Keratinocyte (primary cell): ENCODE results near the gene CBFA2T3. TPM values are rescaled to one million over a fixed set of nuclear protein-coding genes. Genes with fewer than 3 reads are reported as not detected.

ENCODE experiments used
- DNase-seq: peaks from one replicate; pipeline ENCODE4 v3.0.0-alpha.2; 2011; ENCODE audit warnings: low read depth, missing footprints, low spot score
- FAIRE-seq: peaks from 2 replicates; lab custom pipeline; 2011; peaks lifted over from hg19 to GRCh38; lab: Jason Lieb, UNC
- H2AFZ ChIP-seq: 2 replicates; pipeline ENCODE4 v1.6.0; 2012; ENCODE audit warnings: low read length, control low read depth, inconsistent platforms; ENCODE audit not compliant: control insufficient read depth
- H3K27ac ChIP-seq: 2 replicates; pipeline ENCODE4 v1.5.1; 2011; ENCODE audit warnings: low read length; ENCODE audit not compliant: control insufficient read depth, insufficient read depth
- H3K27me3 ChIP-seq: 3 replicates; pipeline ENCODE4 v1.6.0; 2011; ENCODE audit warnings: low read length; ENCODE audit not compliant: control insufficient read depth, insufficient read depth; ENCODE audit errors: extremely low read depth
- H3K36me3 ChIP-seq, 2 experiments: 2 replicates in 1 of 2; 3 replicates in 1 of 2; pipeline ENCODE4 v1.5.1; 2011; ENCODE audit warnings: low read length in 2 of 2, mild to moderate bottlenecking in 1 of 2; ENCODE audit not compliant: control insufficient read depth in 2 of 2, insufficient read depth in 2 of 2; ENCODE audit errors: extremely low read depth in 1 of 2
- H3K4me1 ChIP-seq: 3 replicates; pipeline ENCODE4 v1.5.1; 2011; ENCODE audit warnings: low read length; ENCODE audit not compliant: control insufficient read depth, insufficient read depth; ENCODE audit errors: extremely low read depth
- H3K4me2 ChIP-seq: 3 replicates; pipeline ENCODE4 v1.6.0; 2011; ENCODE audit warnings: low read depth, low read length; ENCODE audit not compliant: control insufficient read depth, insufficient read depth; ENCODE audit errors: extremely low read depth
- H3K4me3 ChIP-seq, 3 experiments: fragments of 200-600 bp in 1 of 3; sonication (generic) in 1 of 3; 2 replicates in 2 of 3; 3 replicates in 1 of 3; pipeline ENCODE4 v1.5.1; 2011 to 2016; ENCODE audit warnings: low read length in 3 of 3, mild to moderate bottlenecking in 3 of 3, control low read depth in 2 of 3, inconsistent platforms in 1 of 3, low read depth in 1 of 3, mixed read lengths in 1 of 3, mixed run types in 1 of 3, moderate library complexity in 1 of 3; ENCODE audit not compliant: control insufficient read depth in 2 of 3, insufficient read depth in 2 of 3; ENCODE audit errors: extremely low read depth in 1 of 3
- H3K79me2 ChIP-seq: 2 replicates; pipeline ENCODE4 v1.6.0; 2012; ENCODE audit warnings: low read length; ENCODE audit not compliant: control insufficient read depth, insufficient read depth
- H3K9ac ChIP-seq: 3 replicates; pipeline ENCODE4 v1.6.0; 2011; ENCODE audit warnings: low read length; ENCODE audit not compliant: control insufficient read depth, insufficient read depth; ENCODE audit errors: extremely low read depth
- H3K9me1 ChIP-seq: 3 replicates; pipeline ENCODE4 v1.6.0; 2011; ENCODE audit warnings: low read length; ENCODE audit not compliant: control insufficient read depth, insufficient read depth; ENCODE audit errors: extremely low read depth
- H3K9me3 ChIP-seq: 2 replicates; pipeline ENCODE4 v1.5.1; 2012; ENCODE audit warnings: low read depth, low read length; ENCODE audit not compliant: control insufficient read depth
- H4K20me1 ChIP-seq: 3 replicates; pipeline ENCODE4 v1.6.0; 2011; ENCODE audit warnings: low read length; ENCODE audit not compliant: control insufficient read depth, insufficient read depth; ENCODE audit errors: extremely low read depth
- CTCF ChIP-seq, 3 experiments: IDR thresholded peaks in 1 of 3; conservative IDR thresholded peaks in 1 of 3; optimal IDR thresholded peaks in 1 of 3; 2 replicates in 2 of 3; 3 replicates in 1 of 3; pipeline versions ENCODE3 to v1.5.1; 2011; ENCODE audit warnings: low read length in 3 of 3, mild to moderate bottlenecking in 3 of 3, moderate library complexity in 2 of 3, control low read depth in 1 of 3, inconsistent platforms in 1 of 3; ENCODE audit not compliant: insufficient read depth in 2 of 3; ENCODE audit errors: extremely low read depth in 1 of 3
- EZH2 ChIP-seq: IDR thresholded peaks from one replicate; pipeline ENCODE4 v1.6.1; 2012; ENCODE audit warnings: inconsistent platforms, mild to moderate bottlenecking, low read length, moderate library complexity
- dilution Hi-C: fragments of 300-500 bp; cut with MboI; formaldehyde crosslinking; loops from one replicate; pipeline ENCODE4 v1.7.0; 2020; ENCODE audit warnings: low sequenced_read_pairs; ENCODE audit not compliant: extremely low pct_ligation_motif_present
- polyA plus RNA-seq, 5 experiments: library from polyadenylated mRNA; depleted of rRNA in 3 of 5; stranded (reverse) in 3 of 5; stranded (forward) in 1 of 5; unstranded in 1 of 5; fragments of >200 nt; gene quantifications; 1 replicate in 1 of 5; 2 replicates in 3 of 5; 3 replicates in 1 of 5; pipeline versions ENCODE4 v1.2.1 to v1.2.3, GENCODE V29; 2011 to 2012; ENCODE audit warnings: missing spikeins in 2 of 5, low read depth in 1 of 5, low replicate concordance in 1 of 5

CBFA2T3 gene
- polyA plus RNA-seq, 1 donor (not counting 4 experiments of a cell fraction or from before 2014, with no cell fraction given), result 0.08 TPM

GRCh38 chr16:88943741-88944140 lies 33.3 kb downstream of the CBFA2T3 start:
- no peak overlapping the region for H3K9ac ChIP-seq
- no peak overlapping the region for H3K4me2 ChIP-seq
- dilution Hi-C loops, result no loop called here
- FAIRE-seq (no peak), DNase-seq (no peak)
- peaks cover 53% of the 10 kb centered on the region for H3K27me3 ChIP-seq
- no peaks in the 10 kb centered on the region for H3K9me1 ChIP-seq
- H3K36me3 ChIP-seq, result no peaks in the 10 kb centered on the region
- no peaks in the 10 kb centered on the region for H3K9me3 ChIP-seq
- no peaks in the 10 kb centered on the region for H3K79me2 ChIP-seq
- H3K4me1 ChIP-seq, result no peaks in the 10 kb centered on the region
- no peak overlapping the region for H3K27ac ChIP-seq
- H2AFZ ChIP-seq, result no peak overlapping the region
- no peak overlapping the region for H3K4me3 ChIP-seq
- H4K20me1 ChIP-seq, result no peaks in the 10 kb centered on the region
- no peak for TF ChIP-seq CTCF (optimal IDR thresholded peaks at IDR 0.05 in 1 of 3, IDR thresholded peaks at IDR 0.05 in 1 of 3, conservative IDR thresholded peaks at IDR 0.05 in 1 of 3; ENCODE audit: extremely low read depth in 1 of 3, insufficient read depth in 2 of 3, low read length in 3 of 3)
- no peak for TF ChIP-seq EZH2

- Histone ChIP-seq H3K27ac (no peak overlapping the region), H4K20me1 (no peaks in the 10 kb centered on the region), H2AFZ (no peak overlapping the region), H3K9me1 (no peaks in the 10 kb centered on the region), H3K79me2 (no peaks in the 10 kb centered on the region), H3K4me2 (no peak overlapping the region), H3K4me1 (no peaks in the 10 kb centered on the region), H3K4me3 (no peak overlapping the region), H3K9ac (no peak overlapping the region), H3K27me3 (peaks cover 56% of the 10 kb centered on the region), H3K36me3 (no peaks in the 10 kb centered on the region), H3K9me3 (no peaks in the 10 kb centered on the region)
- TF ChIP-seq CTCF (optimal IDR thresholded peaks at IDR 0.05 in 1 of 3, IDR thresholded peaks at IDR 0.05 in 1 of 3, conservative IDR thresholded peaks at IDR 0.05 in 1 of 3; ENCODE audit: extremely low read depth in 1 of 3, insufficient read depth in 2 of 3, low read length in 3 of 3), result no peak
- no peak for TF ChIP-seq EZH2
- dilution Hi-C loops, result no loop called here
- DNase-seq (no peak), FAIRE-seq (no peak)
Observed at GRCh38 chr16:88943131-88943664, 33.8 kb downstream of the CBFA2T3 start.
